Measurements from ENCODE around the gene CPEB3. TPM values are rescaled to one million over a fixed set of nuclear protein-coding genes. Genes with fewer than 3 reads are reported as not detected.

The CPEB3 gene
- total RNA-seq, 1 experiment from 2014 or later: 1.1 TPM

- Histone ChIP-seq H3K4me3 (ENCODE audit: low read depth, low read length, poor library complexity, severe bottlenecking) (no peak overlapping the region), H3K27ac (ENCODE audit: low read depth, low read length, poor library complexity, severe bottlenecking) (no peak overlapping the region), H3K9me3 (ENCODE audit: low read depth, low read length, poor library complexity, severe bottlenecking) (no peaks in the 10 kb centered on the region), H3K4me1 (ENCODE audit: insufficient read depth, low read length, poor library complexity, severe bottlenecking) (no peaks in the 10 kb centered on the region), H3K36me3 (ENCODE audit: insufficient read depth, low read length, poor library complexity, severe bottlenecking) (peaks cover 9% of the 10 kb centered on the region), H3K27me3 (replicated peaks; ENCODE audit: insufficient read depth, low read depth, low read length, poor library complexity) (no peaks in the 10 kb centered on the region)
- intact Hi-C loops (cut with micrococcal nuclease; ENCODE audit: unreplicated experiment): no loop called here
- BruUV-seq (replicated peaks): no TSS peak
- CTCF ChIA-PET: no interaction called here
- no peak for TF ChIP-seq EZH2 (IDR thresholded peaks at IDR 0.05; ENCODE audit: borderline replicate concordance, low read depth, low read length, poor library complexity, severe bottlenecking)
- TF ChIP-seq CTCF (conservative IDR thresholded peaks at IDR 0.05; ENCODE audit: low read depth, low read length): no peak
- POLR2A ChIA-PET (ENCODE audit: low non-redundant PET): no interaction called here
- no peak for DNase-seq (ENCODE audit: low spot score)
Observed at GRCh38 chr10:92313750-92314149, 22.9 kb upstream of the CPEB3 start.

GRCh38 chr10:92309272-92309671 is 18.4 kb upstream of the CPEB3 start:
- H3K4me3 ChIP-seq (ENCODE audit: low read depth, low read length, poor library complexity, severe bottlenecking): no peak overlapping the region
- no peak for DNase-seq (ENCODE audit: low spot score)
- ChIA-PET POLR2A (ENCODE audit: low non-redundant PET) (no interaction called here), CTCF (no interaction called here)
- no peaks in the 10 kb centered on the region for H3K9me3 ChIP-seq (ENCODE audit: low read depth, low read length, poor library complexity, severe bottlenecking)
- intact Hi-C loops (cut with micrococcal nuclease; ENCODE audit: unreplicated experiment): no loop called here
- no TSS peak for BruUV-seq (replicated peaks)
- no peak for TF ChIP-seq EZH2 (IDR thresholded peaks at IDR 0.05; ENCODE audit: borderline replicate concordance, low read depth, low read length, poor library complexity, severe bottlenecking)
- no peak for TF ChIP-seq CTCF (conservative IDR thresholded peaks at IDR 0.05; ENCODE audit: low read depth, low read length)
- H3K27me3 ChIP-seq (replicated peaks; ENCODE audit: insufficient read depth, low read depth, low read length, poor library complexity): no peaks in the 10 kb centered on the region
- peaks cover 1% of the 10 kb centered on the region for H3K4me1 ChIP-seq (ENCODE audit: insufficient read depth, low read length, poor library complexity, severe bottlenecking)
- H3K36me3 ChIP-seq (ENCODE audit: insufficient read depth, low read length, poor library complexity, severe bottlenecking): peaks cover 9% of the 10 kb centered on the region
- no peak overlapping the region for H3K27ac ChIP-seq (ENCODE audit: low read depth, low read length, poor library complexity, severe bottlenecking)

- no peaks in the 10 kb centered on the region for H3K27me3 ChIP-seq (replicated peaks; ENCODE audit: insufficient read depth, low read depth, low read length, poor library complexity)
- no TSS peak for BruUV-seq (replicated peaks)
- TF ChIP-seq CTCF (conservative IDR thresholded peaks at IDR 0.05; ENCODE audit: low read depth, low read length) (no peak), EZH2 (IDR thresholded peaks at IDR 0.05; ENCODE audit: borderline replicate concordance, low read depth, low read length, poor library complexity, severe bottlenecking) (no peak)
Observed at GRCh38 chr10:92305133-92306072, 14.5 kb upstream of the CPEB3 start.

More at GRCh38 chr10:92305133-92306072, 14.5 kb upstream of the CPEB3 start:
- H3K4me1 ChIP-seq (ENCODE audit: insufficient read depth, low read length, poor library complexity, severe bottlenecking): peaks cover 13% of the 10 kb centered on the region
- intact Hi-C loops (cut with micrococcal nuclease; ENCODE audit: unreplicated experiment): no loop called here
- no peaks in the 10 kb centered on the region for H3K9me3 ChIP-seq (ENCODE audit: low read depth, low read length, poor library complexity, severe bottlenecking)
- ChIA-PET POLR2A (ENCODE audit: low non-redundant PET) (no interaction called here), CTCF (no interaction called here)
- DNase-seq (ENCODE audit: low spot score): no peak
- no peak overlapping the region for H3K4me3 ChIP-seq (ENCODE audit: low read depth, low read length, poor library complexity, severe bottlenecking)
- peaks cover 4% of the 10 kb centered on the region for H3K36me3 ChIP-seq (ENCODE audit: insufficient read depth, low read length, poor library complexity, severe bottlenecking)
- no peak overlapping the region for H3K27ac ChIP-seq (ENCODE audit: low read depth, low read length, poor library complexity, severe bottlenecking)
